ENCODE results near the gene C2orf49. TPM values are rescaled to one million over a fixed set of nuclear protein-coding genes. Genes with fewer than 3 reads are reported as not detected.

The C2orf49 gene
- total RNA-seq, 2 donors from 2014 or later, result 12.2 TPM

GRCh38 chr2:105339414-105339813 lies 2.1 kb downstream of the C2orf49 start:
- DNase-seq, result no peak
- no peak for ATAC-seq
- intact Hi-C loops (cut with DNase I, micrococcal nuclease), result no loop called here

- intact Hi-C loops (cut with DNase I, micrococcal nuclease), result no loop called here
- DNase-seq (no peak), ATAC-seq (peak; percentile 72)
These were observed 7.5 kb downstream of the C2orf49 start for GRCh38 chr2:105344704-105345345.

- DNase-seq, result no peak
- intact Hi-C loops (cut with DNase I, micrococcal nuclease), result no loop called here
- no peak for ATAC-seq
These were observed 19.8 kb downstream of the C2orf49 start for GRCh38 chr2:105357122-105357521.

GRCh38 chr2:105358593-105358992 lies 21.3 kb downstream of the C2orf49 start:
- no peak for ATAC-seq
- intact Hi-C loops (cut with DNase I, micrococcal nuclease), result no loop called here

GRCh38 chr2:105361102-105361889 lies 24.0 kb downstream of the C2orf49 start:
- intact Hi-C loops (cut with DNase I, micrococcal nuclease), result no loop called here
- DNase-seq (no peak), ATAC-seq (no peak)

More at GRCh38 chr2:105358593-105358992, 21.3 kb downstream of the C2orf49 start:
- no peak for DNase-seq

GRCh38 chr2:105362862-105363591 lies 25.7 kb downstream of the C2orf49 start:
- ATAC-seq (no peak), DNase-seq (no peak)
- intact Hi-C loops (cut with DNase I, micrococcal nuclease), result no loop called here

GRCh38 chr2:105364436-105365139 lies 27.2 kb downstream of the C2orf49 start:
- ATAC-seq, result no peak
- DNase-seq, result no peak
- intact Hi-C loops (cut with DNase I, micrococcal nuclease), result loop anchor here in 1 of 2 donors (5.0 kb wide), 1 partner anchor 153 kb away; no protein-coding TSS in a partner anchor

GRCh38 chr2:105365206-105365605 lies 27.9 kb downstream of the C2orf49 start:
- ATAC-seq (no peak), DNase-seq (no peak)
- intact Hi-C loops (cut with DNase I, micrococcal nuclease), result loop anchor here in 1 of 2 donors (5.0 kb wide), 1 partner anchor 152 kb away; no protein-coding TSS in a partner anchor

- intact Hi-C loops (cut with DNase I, micrococcal nuclease), result loop anchor here (2.0 to 5.0 kb wide), 2 partner anchors 148 to 152 kb away; no protein-coding TSS in a partner anchor
- ATAC-seq (peak; percentile 71), DNase-seq (no peak)
These were observed 31.5 kb downstream of the C2orf49 start for GRCh38 chr2:105368759-105369408.

- DNase-seq (peak; percentile 86 to 93), ATAC-seq (peak; percentile 93)
- intact Hi-C loops (cut with DNase I, micrococcal nuclease), result loop anchor here (2.0 to 5.0 kb wide), 2 partner anchors 147 to 151 kb away; no protein-coding TSS in a partner anchor
These were observed 32.7 kb downstream of the C2orf49 start for GRCh38 chr2:105369777-105370690.

- intact Hi-C loops (cut with DNase I, micrococcal nuclease), result no loop called here
- no peak for ATAC-seq
- DNase-seq, result no peak
These were observed 33.8 kb downstream of the C2orf49 start for GRCh38 chr2:105371156-105371555.

GRCh38 chr2:105371810-105372209 lies 34.5 kb downstream of the C2orf49 start:
- DNase-seq (no peak), ATAC-seq (no peak)
- intact Hi-C loops (cut with DNase I, micrococcal nuclease), result no loop called here

GRCh38 chr2:105373344-105373781 lies 36.0 kb downstream of the C2orf49 start:
- DNase-seq (peak in 1 of 2 donors; percentile 56), ATAC-seq (no peak)
- intact Hi-C loops (cut with DNase I, micrococcal nuclease), result no loop called here

- intact Hi-C loops (cut with DNase I, micrococcal nuclease), result no loop called here
- ATAC-seq (no peak), DNase-seq (no peak)
These were observed 36.6 kb downstream of the C2orf49 start for GRCh38 chr2:105373895-105374401.

GRCh38 chr2:105375001-105375561 lies 37.7 kb downstream of the C2orf49 start:
- ATAC-seq (no peak), DNase-seq (no peak)
- intact Hi-C loops (cut with DNase I, micrococcal nuclease), result no loop called here

GRCh38 chr2:105376010-105376409 lies 38.7 kb downstream of the C2orf49 start:
- intact Hi-C loops (cut with DNase I, micrococcal nuclease), result no loop called here
- no peak for DNase-seq
- no peak for ATAC-seq

- DNase-seq (no peak), ATAC-seq (no peak)
- intact Hi-C loops (cut with DNase I, micrococcal nuclease), result no loop called here
These were observed 39.5 kb downstream of the C2orf49 start for GRCh38 chr2:105376789-105377240.

Data from left colon (tissue), 2 donors.